Caco-2 (cell line): ENCODE results near the gene POLR3B. TPM values are rescaled to one million over a fixed set of nuclear protein-coding genes. Genes with fewer than 3 reads are reported as not detected.

Source experiments
- BruUV-seq: library from RNA; stranded (reverse); fragments of 400-500 nt; replicated peaks from 2 replicates; lab custom pipeline; 2021; lab: Mats Ljungman, UMichigan
- CTCF ChIA-PET: fragments of 300-600 bp; sonication (Branson Sonifier 250); formaldehyde crosslinking; loops from one replicate; lab custom pipeline; 2022; ENCODE audit warnings: antibody characterized with exemption; lab: Charles Lee
- POLR2A ChIA-PET: fragments of 300-600 bp; sonication (Branson Sonifier 250); formaldehyde crosslinking; loops from one replicate; lab custom pipeline; 2022; ENCODE audit warnings: antibody characterized with exemption; lab: Charles Lee
- DNase-seq, 2 experiments: peaks; one replicate each; pipeline versions ENCODE4 v3.0.0 to v3.0.0-alpha.2; 2020 to 2022
- H3K27me3 ChIP-seq: replicated peaks from 2 replicates; pipeline ENCODE4 v1.6.0; 2011; ENCODE audit warnings: low read length; ENCODE audit not compliant: control insufficient read depth, insufficient read depth
- H3K36me3 ChIP-seq: 2 replicates; pipeline ENCODE4 v1.5.1; 2011; ENCODE audit warnings: low read length; ENCODE audit not compliant: control insufficient read depth, insufficient read depth
- H3K4me1 ChIP-seq: fragments of 250-450 bp; sonication (Bioruptor Pico); 2 replicates; pipeline ENCODE4 v1.5.1; 2020; ENCODE audit warnings: mild to moderate bottlenecking
- H3K4me3 ChIP-seq: 2 replicates; pipeline ENCODE4 v1.5.1; 2011; ENCODE audit warnings: low read depth, mild to moderate bottlenecking, control low read depth, low read length
- H3K9me3 ChIP-seq: fragments of 250-450 bp; sonication (Bioruptor Pico); 2 replicates; pipeline ENCODE4 v1.5.1; 2020; ENCODE audit warnings: mild to moderate bottlenecking, moderate library complexity
- H3K27ac Mint-ChIP-seq: one replicate; pipeline ENCODE4 v1.8.0; 2022; ENCODE audit warnings: mixed read lengths; ENCODE audit not compliant: unreplicated experiment
- H3K27me3 Mint-ChIP-seq: one replicate; pipeline ENCODE4 v1.8.0; 2022; ENCODE audit warnings: mixed read lengths; ENCODE audit not compliant: insufficient read depth, unreplicated experiment
- H3K36me3 Mint-ChIP-seq: one replicate; pipeline ENCODE4 v1.8.0; 2022; ENCODE audit warnings: mild to moderate bottlenecking, mixed read lengths; ENCODE audit not compliant: insufficient read depth, unreplicated experiment
- H3K4me1 Mint-ChIP-seq: one replicate; pipeline ENCODE4 v1.8.0; 2022; ENCODE audit warnings: low read depth, mixed read lengths; ENCODE audit not compliant: unreplicated experiment
- H3K4me3 Mint-ChIP-seq: one replicate; pipeline ENCODE4 v1.8.0; 2022; ENCODE audit warnings: mild to moderate bottlenecking, moderate library complexity, mixed read lengths; ENCODE audit not compliant: unreplicated experiment
- H3K9me3 Mint-ChIP-seq: one replicate; pipeline ENCODE4 v1.8.0; 2022; ENCODE audit warnings: mixed read lengths; ENCODE audit not compliant: unreplicated experiment
- CTCF ChIP-seq, 2 experiments: fragments of 200-600 bp in 1 of 2; IDR thresholded peaks; 1 replicate in 1 of 2; 2 replicates in 1 of 2; pipeline versions ENCODE4 v1.5.1 to v1.8.0; 2011 to 2022; ENCODE audit warnings: antibody characterized with exemption in 1 of 2, control low read depth in 1 of 2, inconsistent platforms in 1 of 2, low read depth in 1 of 2, low read length in 1 of 2, mild to moderate bottlenecking in 1 of 2, moderate library complexity in 1 of 2; ENCODE audit not compliant: insufficient read depth in 1 of 2, severe bottlenecking in 1 of 2, unreplicated experiment in 1 of 2
- intact Hi-C: fragments of 100-400 bp; cut with micrococcal nuclease; formaldehyde crosslinking; loops from one replicate; pipeline ENCODE4 v1.10.0; 2022; ENCODE audit not compliant: unreplicated experiment
- total RNA-seq: library from RNA; stranded (reverse); gene quantifications from 2 replicates; pipeline ENCODE4 v1.2.3, GENCODE V29; 2022

The POLR3B gene
- total RNA-seq, 1 experiment from 2014 or later: 13.9 TPM

- ChIA-PET POLR2A (no interaction called here), CTCF (no interaction called here)
- Mint-ChIP-seq H3K4me1 (no peaks in the 10 kb centered on the region), H3K36me3 (peaks cover 12% of the 10 kb centered on the region), H3K27me3 (no peaks in the 10 kb centered on the region), H3K27ac (no peak overlapping the region), H3K9me3 (no peaks in the 10 kb centered on the region), H3K4me3 (no peak overlapping the region)
- Histone ChIP-seq H3K9me3 (no peaks in the 10 kb centered on the region), H3K27me3 (no peaks in the 10 kb centered on the region), H3K4me3 (no peak overlapping the region), H3K36me3 (no peaks in the 10 kb centered on the region), H3K4me1 (no peaks in the 10 kb centered on the region)
- no peak for TF ChIP-seq CTCF (IDR thresholded peaks at IDR 0.05; ENCODE audit: insufficient read depth in 1 of 2, low read depth in 1 of 2, low read length in 1 of 2, severe bottlenecking in 1 of 2, unreplicated experiment in 1 of 2)
- no peak for DNase-seq
- no TSS peak for BruUV-seq
- intact Hi-C loops: loop anchor here (10.0 kb wide), 1 partner anchor 383 kb away; no protein-coding TSS in a partner anchor
These were observed 153.8 kb downstream of the POLR3B start for GRCh38 chr12:106511365-106511764.

DNA sequence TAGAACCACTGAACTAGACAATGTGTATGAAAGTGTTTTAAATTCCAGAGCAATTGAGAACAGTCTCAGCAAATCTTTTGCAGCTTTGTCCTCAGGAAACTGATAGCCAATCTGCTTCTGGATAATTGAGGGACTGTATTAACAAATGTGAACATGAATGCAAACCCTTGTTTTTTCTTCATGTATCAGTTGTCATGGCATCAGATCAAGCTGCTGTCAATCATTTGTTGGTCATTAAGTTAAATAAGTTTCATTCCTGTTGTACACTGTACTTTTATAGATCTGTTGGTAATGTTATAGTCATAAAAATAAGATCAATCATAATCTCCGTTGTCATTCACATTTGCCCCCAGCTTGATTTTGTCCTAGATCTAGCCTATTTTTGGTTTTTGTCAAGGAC, 159.8 kb downstream of the POLR3B start:
- no peaks in the 10 kb centered on the region for H3K36me3 ChIP-seq
- no peak for TF ChIP-seq CTCF (IDR thresholded peaks at IDR 0.05; ENCODE audit: insufficient read depth in 1 of 2, low read depth in 1 of 2, low read length in 1 of 2, severe bottlenecking in 1 of 2, unreplicated experiment in 1 of 2)
- Mint-ChIP-seq H3K27me3 (no peaks in the 10 kb centered on the region), H3K4me1 (no peaks in the 10 kb centered on the region), H3K36me3 (no peaks in the 10 kb centered on the region), H3K27ac (no peak overlapping the region), H3K4me3 (no peak overlapping the region), H3K9me3 (no peaks in the 10 kb centered on the region)
- no peak overlapping the region for H3K4me3 ChIP-seq
- no TSS peak for BruUV-seq
- no peak for DNase-seq
- no peaks in the 10 kb centered on the region for H3K9me3 ChIP-seq
- intact Hi-C loops: loop anchor here (10.0 kb wide), 1 partner anchor 377 kb away; no protein-coding TSS in a partner anchor
- H3K4me1 ChIP-seq: no peaks in the 10 kb centered on the region
- ChIA-PET CTCF (no interaction called here), POLR2A (no interaction called here)
- H3K27me3 ChIP-seq: no peaks in the 10 kb centered on the region

GRCh38 chr12:106519607-106520021, 162.1 kb downstream of the POLR3B start:
- no peak overlapping the region for H3K27ac Mint-ChIP-seq
- TF ChIP-seq CTCF (IDR thresholded peaks at IDR 0.05; ENCODE audit: insufficient read depth in 1 of 2, low read depth in 1 of 2, low read length in 1 of 2, severe bottlenecking in 1 of 2, unreplicated experiment in 1 of 2): no peak
- no peak overlapping the region for H3K4me3 Mint-ChIP-seq
- no peaks in the 10 kb centered on the region for H3K36me3 Mint-ChIP-seq
- Histone ChIP-seq H3K36me3 (no peaks in the 10 kb centered on the region), H3K4me1 (no peaks in the 10 kb centered on the region), H3K27me3 (no peaks in the 10 kb centered on the region; the same call in 1 of the 2 replicates), H3K4me3 (no peak overlapping the region), H3K9me3 (no peaks in the 10 kb centered on the region)
- no TSS peak for BruUV-seq
- H3K9me3 Mint-ChIP-seq: no peaks in the 10 kb centered on the region
- H3K27me3 Mint-ChIP-seq: peaks cover 3% of the 10 kb centered on the region
- DNase-seq: no peak
- CTCF ChIA-PET: no interaction called here
- H3K4me1 Mint-ChIP-seq: no peaks in the 10 kb centered on the region
- POLR2A ChIA-PET: no interaction called here
- intact Hi-C loops: loop anchor here (10.0 kb wide), 1 partner anchor 375 kb away; no protein-coding TSS in a partner anchor
